A549 (cell line): ENCODE results near the gene KCNG2.

Source experiments
- CTCF ChIP-seq: fragments of >200 bp; sonication (Bioruptor Twin); formaldehyde crosslinking; IDR thresholded peaks from 3 replicates; pipeline ENCODE4 v1.5.1; 2016
- ESRRA ChIP-seq: fragments of 150-350 bp; IDR thresholded peaks from 2 replicates; pipeline ENCODE4 v1.6.1; 2014; ENCODE audit warnings: mild to moderate bottlenecking, low read length, borderline replicate concordance
- JUNB ChIP-seq: fragments of >200 bp; sonication (Bioruptor Twin); formaldehyde crosslinking; IDR thresholded peaks from 2 replicates; pipeline ENCODE4 v1.6.1; 2016
- MAX ChIP-seq: IDR thresholded peaks from 2 replicates; pipeline ENCODE4 v1.6.1; 2012
- NPAS2 ChIP-seq: fragments of 250-450 bp; sonication (Bioruptor Pico); IDR thresholded peaks from 2 replicates; pipeline ENCODE4 v1.8.0; 2022; ENCODE audit warnings: mild to moderate bottlenecking, moderate library complexity, borderline replicate concordance
- RCOR1 ChIP-seq: fragments of 150-350 bp; IDR thresholded peaks from 2 replicates; pipeline ENCODE4 v1.6.1; 2014; ENCODE audit warnings: antibody characterized with exemption, low read length, low read depth
- RFX5 ChIP-seq: fragments of 450-650 bp; IDR thresholded peaks from 2 replicates; pipeline ENCODE4 v1.7.1; 2014; ENCODE audit warnings: antibody characterized with exemption, mild to moderate bottlenecking, moderate library complexity

GRCh38 chr18:79789901-79790890 is 7.5 kb upstream of the KCNG2 start:
- TF ChIP-seq RFX5 (no peak), CTCF (no peak), JUNB (no peak), RCOR1 (no peak), NPAS2 (CRISPR knock-in tag) (no peak), ESRRA (no peak), MAX (no peak)
